ENCODE results near the gene FGD6.

Gene FGD6

GRCh38 chr12:95187865-95188415 is 29.3 kb downstream of the FGD6 start:
- H3K27ac Mint-ChIP-seq = no peak overlapping the region
- H3K4me3 Mint-ChIP-seq = no peak overlapping the region
- H3K9me3 Mint-ChIP-seq (ENCODE audit: low read depth) = no peaks in the 10 kb centered on the region
- no peaks in the 10 kb centered on the region for H3K27me3 Mint-ChIP-seq
- H3K36me3 Mint-ChIP-seq = no peaks in the 10 kb centered on the region
- no peaks in the 10 kb centered on the region for H3K4me1 Mint-ChIP-seq (ENCODE audit: low read depth)

GRCh38 chr12:95185854-95186253 is 31.4 kb downstream of the FGD6 start:
- no peaks in the 10 kb centered on the region for H3K4me1 Mint-ChIP-seq (ENCODE audit: low read depth)

GRCh38 chr12:95185072-95185471 is 32.2 kb downstream of the FGD6 start:
- Mint-ChIP-seq H3K9me3 (ENCODE audit: low read depth) (no peaks in the 10 kb centered on the region), H3K27me3 (no peaks in the 10 kb centered on the region), H3K27ac (no peak overlapping the region), H3K4me1 (ENCODE audit: low read depth) (no peaks in the 10 kb centered on the region), H3K4me3 (no peak overlapping the region), H3K36me3 (no peaks in the 10 kb centered on the region)

More at GRCh38 chr12:95185854-95186253, 31.4 kb downstream of the FGD6 start:
- H3K9me3 Mint-ChIP-seq (ENCODE audit: low read depth) = no peaks in the 10 kb centered on the region
- no peaks in the 10 kb centered on the region for H3K27me3 Mint-ChIP-seq
- no peak overlapping the region for H3K4me3 Mint-ChIP-seq
- no peaks in the 10 kb centered on the region for H3K36me3 Mint-ChIP-seq
- H3K27ac Mint-ChIP-seq = no peak overlapping the region

- Mint-ChIP-seq H3K27me3 (no peaks in the 10 kb centered on the region), H3K27ac (no peak overlapping the region), H3K4me1 (ENCODE audit: low read depth) (no peaks in the 10 kb centered on the region), H3K4me3 (no peak overlapping the region), H3K9me3 (ENCODE audit: low read depth) (no peaks in the 10 kb centered on the region), H3K36me3 (no peaks in the 10 kb centered on the region)
Observed at GRCh38 chr12:95184121-95184520, 33.1 kb downstream of the FGD6 start.

GRCh38 chr12:95182868-95183415 is 34.3 kb downstream of the FGD6 start:
- Mint-ChIP-seq H3K36me3 (no peaks in the 10 kb centered on the region), H3K27ac (no peak overlapping the region), H3K4me3 (no peak overlapping the region), H3K9me3 (ENCODE audit: low read depth) (no peaks in the 10 kb centered on the region), H3K27me3 (no peaks in the 10 kb centered on the region), H3K4me1 (ENCODE audit: low read depth) (no peaks in the 10 kb centered on the region)

GRCh38 chr12:95181103-95181502 is 36.2 kb downstream of the FGD6 start:
- Mint-ChIP-seq H3K27me3 (no peaks in the 10 kb centered on the region), H3K4me3 (no peak overlapping the region), H3K27ac (no peak overlapping the region), H3K4me1 (ENCODE audit: low read depth) (no peaks in the 10 kb centered on the region), H3K9me3 (ENCODE audit: low read depth) (no peaks in the 10 kb centered on the region), H3K36me3 (no peaks in the 10 kb centered on the region)

- no peaks in the 10 kb centered on the region for H3K36me3 Mint-ChIP-seq
- H3K4me3 Mint-ChIP-seq = no peak overlapping the region
- no peaks in the 10 kb centered on the region for H3K4me1 Mint-ChIP-seq (ENCODE audit: low read depth)
- no peak overlapping the region for H3K27ac Mint-ChIP-seq
- H3K9me3 Mint-ChIP-seq (ENCODE audit: low read depth) = no peaks in the 10 kb centered on the region
- H3K27me3 Mint-ChIP-seq = no peaks in the 10 kb centered on the region
Observed at GRCh38 chr12:95179011-95179410, 38.3 kb downstream of the FGD6 start.

- Mint-ChIP-seq H3K36me3 (no peaks in the 10 kb centered on the region), H3K27me3 (no peaks in the 10 kb centered on the region)
Observed at GRCh38 chr12:95178136-95178535, 39.1 kb downstream of the FGD6 start.

GRCh38 chr12:95177201-95177768 is 40.0 kb downstream of the FGD6 start:
- Mint-ChIP-seq H3K4me1 (ENCODE audit: low read depth) (no peaks in the 10 kb centered on the region), H3K27ac (no peak overlapping the region), H3K4me3 (no peak overlapping the region), H3K36me3 (no peaks in the 10 kb centered on the region), H3K27me3 (no peaks in the 10 kb centered on the region), H3K9me3 (ENCODE audit: low read depth) (no peaks in the 10 kb centered on the region)

More at GRCh38 chr12:95178136-95178535, 39.1 kb downstream of the FGD6 start:
- Mint-ChIP-seq H3K27ac (no peak overlapping the region), H3K4me3 (no peak overlapping the region), H3K4me1 (ENCODE audit: low read depth) (no peaks in the 10 kb centered on the region), H3K9me3 (ENCODE audit: low read depth) (no peaks in the 10 kb centered on the region)

GRCh38 chr12:95173392-95174251 is 43.6 kb downstream of the FGD6 start:
- Mint-ChIP-seq H3K27ac (no peak overlapping the region), H3K4me1 (ENCODE audit: low read depth) (no peaks in the 10 kb centered on the region), H3K27me3 (no peaks in the 10 kb centered on the region), H3K9me3 (ENCODE audit: low read depth) (no peaks in the 10 kb centered on the region), H3K36me3 (no peaks in the 10 kb centered on the region), H3K4me3 (no peak overlapping the region)

- no peaks in the 10 kb centered on the region for H3K9me3 Mint-ChIP-seq (ENCODE audit: low read depth)
- no peak overlapping the region for H3K4me3 Mint-ChIP-seq
- no peaks in the 10 kb centered on the region for H3K27me3 Mint-ChIP-seq
- no peak overlapping the region for H3K27ac Mint-ChIP-seq
- no peaks in the 10 kb centered on the region for H3K36me3 Mint-ChIP-seq
- no peaks in the 10 kb centered on the region for H3K4me1 Mint-ChIP-seq (ENCODE audit: low read depth)
Observed at GRCh38 chr12:95169368-95169767, 47.9 kb downstream of the FGD6 start.

- Mint-ChIP-seq H3K36me3 (no peaks in the 10 kb centered on the region), H3K27me3 (no peaks in the 10 kb centered on the region), H3K9me3 (ENCODE audit: low read depth) (no peaks in the 10 kb centered on the region), H3K27ac (no peak overlapping the region), H3K4me1 (ENCODE audit: low read depth) (no peaks in the 10 kb centered on the region), H3K4me3 (no peak overlapping the region)
Observed at GRCh38 chr12:95168746-95169145, 48.5 kb downstream of the FGD6 start.

GRCh38 chr12:95164656-95165055 is 52.6 kb downstream of the FGD6 start:
- Mint-ChIP-seq H3K4me3 (no peak overlapping the region), H3K4me1 (ENCODE audit: low read depth) (no peaks in the 10 kb centered on the region), H3K9me3 (ENCODE audit: low read depth) (no peaks in the 10 kb centered on the region), H3K27ac (no peak overlapping the region), H3K27me3 (no peaks in the 10 kb centered on the region), H3K36me3 (no peaks in the 10 kb centered on the region)

- Mint-ChIP-seq H3K27me3 (no peaks in the 10 kb centered on the region), H3K36me3 (no peaks in the 10 kb centered on the region), H3K4me3 (no peak overlapping the region), H3K9me3 (ENCODE audit: low read depth) (peaks cover 6% of the 10 kb centered on the region), H3K4me1 (ENCODE audit: low read depth) (no peaks in the 10 kb centered on the region), H3K27ac (no peak overlapping the region)
Observed at GRCh38 chr12:95158919-95159318, 58.3 kb downstream of the FGD6 start.

GRCh38 chr12:95151821-95152220 is 65.4 kb downstream of the FGD6 start:
- no peak overlapping the region for H3K27ac Mint-ChIP-seq
- no peaks in the 10 kb centered on the region for H3K4me1 Mint-ChIP-seq (ENCODE audit: low read depth)
- no peaks in the 10 kb centered on the region for H3K27me3 Mint-ChIP-seq
- H3K9me3 Mint-ChIP-seq (ENCODE audit: low read depth) = peaks cover 5% of the 10 kb centered on the region
- no peaks in the 10 kb centered on the region for H3K36me3 Mint-ChIP-seq
- no peak overlapping the region for H3K4me3 Mint-ChIP-seq

All from activated naive CD8-positive, alpha-beta T cell (primary cell).